Measurements from ENCODE around the gene TAX1BP1. TPM values are rescaled to one million over a fixed set of nuclear protein-coding genes. Genes with fewer than 3 reads are reported as not detected.
"Not testable (repeated sequence)": the region's sequence is repeated elsewhere in the genome, so short reads cannot be mapped to it uniquely, and the experiment has no call there.

TAX1BP1 gene
- total RNA-seq, 1 donor from 2014 or later: 94.8 TPM

GRCh38 chr7:27834179-27834921 is 94.4 kb downstream of the TAX1BP1 start:
- intact Hi-C loops (cut with DNase I): no loop called here
- DNase-seq (ENCODE audit: low spot score) (no peak), ATAC-seq (no peak)

GRCh38 chr7:27835376-27835775 is 95.4 kb downstream of the TAX1BP1 start:
- intact Hi-C loops (cut with DNase I): no loop called here
- ATAC-seq (no peak), DNase-seq (ENCODE audit: low spot score) (no peak)

- intact Hi-C loops (cut with DNase I): no loop called here
- ATAC-seq (no peak), DNase-seq (ENCODE audit: low spot score) (no peak)
These were observed 96.6 kb downstream of the TAX1BP1 start for GRCh38 chr7:27836536-27836935.

- ATAC-seq (no peak), DNase-seq (ENCODE audit: low spot score) (no peak)
- intact Hi-C loops (cut with DNase I): no loop called here
These were observed 99.1 kb downstream of the TAX1BP1 start for GRCh38 chr7:27839099-27839498.

GRCh38 chr7:27840313-27840712 is 100.4 kb downstream of the TAX1BP1 start:
- DNase-seq (ENCODE audit: low spot score) (no peak), ATAC-seq (no peak)
- intact Hi-C loops (cut with DNase I): no loop called here

GRCh38 chr7:27840760-27841364 is 100.9 kb downstream of the TAX1BP1 start:
- intact Hi-C loops (cut with DNase I): no loop called here
- no peak for ATAC-seq

GRCh38 chr7:27842094-27842692 is 102.2 kb downstream of the TAX1BP1 start:
- ATAC-seq: peak; percentile 65
- intact Hi-C loops (cut with DNase I): no loop called here
- DNase-seq (ENCODE audit: low spot score): no peak

More at GRCh38 chr7:27840760-27841364, 100.9 kb downstream of the TAX1BP1 start:
- no peak for DNase-seq (ENCODE audit: low spot score)

GRCh38 chr7:27842851-27843250 is 102.9 kb downstream of the TAX1BP1 start:
- DNase-seq (ENCODE audit: low spot score) (no peak), ATAC-seq (peak; percentile 68)
- intact Hi-C loops (cut with DNase I): no loop called here

- no peak for ATAC-seq
- intact Hi-C loops (cut with DNase I): no loop called here
These were observed 103.8 kb downstream of the TAX1BP1 start for GRCh38 chr7:27843584-27844305.

GRCh38 chr7:27846388-27846787 is 106.4 kb downstream of the TAX1BP1 start:
- intact Hi-C loops (cut with DNase I): no loop called here
- no peak for ATAC-seq
- no peak for DNase-seq (ENCODE audit: low spot score)

More at GRCh38 chr7:27843584-27844305, 103.8 kb downstream of the TAX1BP1 start:
- no peak for DNase-seq (ENCODE audit: low spot score)

- ATAC-seq (no peak), DNase-seq (ENCODE audit: low spot score) (no peak)
- intact Hi-C loops (cut with DNase I): no loop called here
These were observed 110.6 kb downstream of the TAX1BP1 start for GRCh38 chr7:27850531-27850930.

- intact Hi-C loops (cut with DNase I); DNase-seq (ENCODE audit: low spot score): not testable (repeated sequence)
These were observed 116.9 kb downstream of the TAX1BP1 start for GRCh38 chr7:27856703-27857485.

GRCh38 chr7:27860800-27861199 is 120.8 kb downstream of the TAX1BP1 start:
- intact Hi-C loops (cut with DNase I): no loop called here
- ATAC-seq: no peak
- no peak for DNase-seq (ENCODE audit: low spot score)

More at GRCh38 chr7:27856703-27857485, 116.9 kb downstream of the TAX1BP1 start:
- not testable (repeated sequence) for ATAC-seq

GRCh38 chr7:27861747-27862146 is 121.8 kb downstream of the TAX1BP1 start:
- ATAC-seq (no peak), DNase-seq (ENCODE audit: low spot score) (no peak)
- intact Hi-C loops (cut with DNase I): no loop called here

GRCh38 chr7:27863880-27864279 is 123.9 kb downstream of the TAX1BP1 start:
- DNase-seq (ENCODE audit: low spot score) (no peak), ATAC-seq (no peak)
- intact Hi-C loops (cut with DNase I): no loop called here

- intact Hi-C loops (cut with DNase I): no loop called here
- DNase-seq (ENCODE audit: low spot score) (no peak), ATAC-seq (no peak)
These were observed 126.3 kb downstream of the TAX1BP1 start for GRCh38 chr7:27866256-27866655.

- intact Hi-C loops (cut with DNase I): no loop called here
- no peak for DNase-seq (ENCODE audit: low spot score)
- ATAC-seq: no peak
These were observed 127.1 kb downstream of the TAX1BP1 start for GRCh38 chr7:27866828-27867672.

GRCh38 chr7:27868131-27868550 is 128.2 kb downstream of the TAX1BP1 start:
- intact Hi-C loops (cut with DNase I): no loop called here
- DNase-seq (ENCODE audit: low spot score): no peak
- ATAC-seq: no peak
